ENCODE data around the gene NFYB. TPM values are rescaled to one million over a fixed set of nuclear protein-coding genes. Genes with fewer than 3 reads are reported as not detected.
A peak's percentile ranks its signal among the peaks of the same experiment; 100 is the strongest.
"Not testable (repeated sequence)": the region's sequence is repeated elsewhere in the genome, so short reads cannot be mapped to it uniquely, and the experiment has no call there.

Gene NFYB
- 39.1 TPM for total RNA-seq
- long read RNA-seq, transcript NFYB-205 (8 exons, 1,727 nt) = major isoform, 82 of 152 reads
- long read RNA-seq, transcript NFYB-201 (8 exons, 3,512 nt) = minor isoform, 19 of 152 reads
- long read RNA-seq, partial matches to known transcripts = 1 of 152 reads
- long read RNA-seq, other reads (novel, unspliced or antisense) = 50 of 152 reads

GRCh38 chr12:104137902-104138796, at the start of gene NFYB:
Gene NFYB, minus strand, starts transcription at chr12:104138210. Its CDS starts 2,757 bp downstream, at chr12:104135453.
- intact Hi-C loops (cut with DNase I) = no loop called here
- ATAC-seq (ENCODE audit: poor library complexity) (peak; percentile 91), DNase-seq (peak; percentile 95)

GRCh38 chr12:104187446-104188155, 49.6 kb upstream of the NFYB start:
- intact Hi-C loops (cut with DNase I) = no loop called here
- DNase-seq (no peak), ATAC-seq (ENCODE audit: poor library complexity) (no peak)

- intact Hi-C loops (cut with DNase I) = no loop called here
- no peak for DNase-seq
- ATAC-seq (ENCODE audit: poor library complexity) = no peak
Observed at GRCh38 chr12:104183443-104183842, 45.4 kb upstream of the NFYB start.

- intact Hi-C loops (cut with DNase I) = no loop called here
- no peak for DNase-seq
Observed at GRCh38 chr12:104182621-104183378, 44.8 kb upstream of the NFYB start.

GRCh38 chr12:104182144-104182543, 44.1 kb upstream of the NFYB start:
- intact Hi-C loops (cut with DNase I) = no loop called here
- peak; percentile 67 for ATAC-seq (ENCODE audit: poor library complexity)
- peak; percentile 81 for DNase-seq

More at GRCh38 chr12:104182621-104183378, 44.8 kb upstream of the NFYB start:
- peak; percentile 4 for ATAC-seq (ENCODE audit: poor library complexity)

GRCh38 chr12:104181313-104181712, 43.3 kb upstream of the NFYB start:
- peak; percentile 17 for ATAC-seq (ENCODE audit: poor library complexity)
- intact Hi-C loops (cut with DNase I) = no loop called here
- no peak for DNase-seq

- DNase-seq (no peak), ATAC-seq (ENCODE audit: poor library complexity) (no peak)
- intact Hi-C loops (cut with DNase I) = no loop called here
Observed at GRCh38 chr12:104180374-104180773, 42.4 kb upstream of the NFYB start.

- intact Hi-C loops (cut with DNase I) = no loop called here
- peak; percentile 82 for ATAC-seq (ENCODE audit: poor library complexity)
- peak; percentile 83 for DNase-seq
Observed at GRCh38 chr12:104177663-104178501, 39.9 kb upstream of the NFYB start.

GRCh38 chr12:104177336-104177662, 39.3 kb upstream of the NFYB start:
- DNase-seq (no peak), ATAC-seq (ENCODE audit: poor library complexity) (no peak)
- intact Hi-C loops (cut with DNase I) = no loop called here

GRCh38 chr12:104175726-104176247, 37.8 kb upstream of the NFYB start:
- intact Hi-C loops (cut with DNase I) = no loop called here
- no peak for DNase-seq
- no peak for ATAC-seq (ENCODE audit: poor library complexity)

GRCh38 chr12:104173804-104174203, 35.8 kb upstream of the NFYB start:
- ATAC-seq (ENCODE audit: poor library complexity); DNase-seq; intact Hi-C loops (cut with DNase I): not testable (repeated sequence)

- intact Hi-C loops (cut with DNase I) = no loop called here
- no peak for DNase-seq
- ATAC-seq (ENCODE audit: poor library complexity) = no peak
Observed at GRCh38 chr12:104172570-104172947, 34.5 kb upstream of the NFYB start.

GRCh38 chr12:104171785-104172569, 34.0 kb upstream of the NFYB start:
- intact Hi-C loops (cut with DNase I) = no loop called here
- ATAC-seq (ENCODE audit: poor library complexity) (no peak), DNase-seq (no peak)

GRCh38 chr12:104168596-104168995, 30.6 kb upstream of the NFYB start:
- ATAC-seq (ENCODE audit: poor library complexity) (no peak), DNase-seq (no peak)
- intact Hi-C loops (cut with DNase I) = no loop called here

- intact Hi-C loops (cut with DNase I) = no loop called here
- ATAC-seq (ENCODE audit: poor library complexity) (no peak), DNase-seq (no peak)
Observed at GRCh38 chr12:104167519-104168458, 29.8 kb upstream of the NFYB start.

- ATAC-seq (ENCODE audit: poor library complexity) (peak; percentile 80), DNase-seq (peak; percentile 54)
- intact Hi-C loops (cut with DNase I) = no loop called here
Observed at GRCh38 chr12:104166465-104166864, 28.5 kb upstream of the NFYB start.
